ENCODE measurements around the gene LHFPL2.

GRCh38 chr5:78562714-78563330 lies 85.8 kb downstream of the LHFPL2 start:
- TF ChIP-seq ZNF274 (IDR thresholded peaks at IDR 0.05; ENCODE audit: low read depth, low read length) (no peak), YY1 (IDR thresholded peaks at IDR 0.05; ENCODE audit: insufficient read depth, insufficient read length) (no peak)
